NCI-H146 (cell line): ENCODE data around the gene LAMB3.

Source experiments
- DNase-seq: peaks from one replicate; lab custom pipeline; 2025; lab: John Stamatoyannopoulos, UW

The LAMB3 gene

DNA sequence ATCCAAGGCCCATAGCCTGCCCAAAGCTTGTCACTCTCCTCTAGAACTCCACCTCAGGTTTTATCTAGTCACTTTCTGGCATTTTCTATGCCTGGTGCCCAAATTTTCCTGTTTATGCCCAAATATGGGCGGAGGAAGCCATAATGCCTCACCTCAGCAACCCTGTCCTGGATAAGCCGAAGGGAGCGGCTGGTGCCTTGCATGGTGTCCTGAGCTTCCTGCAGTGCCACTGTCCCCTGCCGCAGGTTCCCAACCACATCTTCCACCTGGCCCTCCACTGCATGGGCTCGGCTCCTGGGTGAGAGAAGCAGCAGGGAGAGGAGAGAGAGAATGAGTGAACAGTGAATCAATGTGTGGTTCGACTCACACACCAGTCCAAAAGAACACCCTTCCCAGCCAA, 34.5 kb downstream of the LAMB3 start:
- no peak for DNase-seq

DNA sequence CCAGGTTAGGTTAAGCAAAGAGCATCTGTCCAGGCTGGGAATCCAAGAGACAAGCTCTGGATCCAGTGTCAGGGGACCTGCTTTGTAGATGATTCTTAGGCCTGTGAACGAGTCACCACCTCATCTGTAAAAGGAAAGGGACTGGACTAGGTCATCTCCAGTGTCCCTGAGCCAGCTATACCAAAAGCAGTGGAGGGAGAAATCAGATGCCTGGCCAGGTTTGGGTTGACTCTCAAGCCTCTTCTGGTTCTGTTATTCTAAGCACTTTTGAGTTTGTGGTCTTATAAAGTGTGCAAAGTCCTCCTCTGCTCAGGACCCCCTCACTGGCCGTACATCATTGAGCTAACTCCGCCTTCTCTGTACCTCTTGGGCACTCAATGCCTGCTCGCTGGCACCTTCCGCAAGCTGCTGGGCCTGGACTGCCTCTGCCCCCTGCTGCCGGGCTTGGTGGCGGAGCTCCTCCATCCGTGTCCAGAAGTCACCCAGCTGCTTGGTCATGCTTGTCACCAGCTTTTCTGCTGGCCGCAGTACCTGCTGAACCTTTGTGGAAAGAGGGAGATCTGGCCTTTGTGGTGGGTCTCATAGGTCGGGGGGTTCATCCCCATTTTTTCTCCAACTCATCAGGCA, 35.1 kb downstream of the LAMB3 start:
- DNase-seq: no peak

DNA sequence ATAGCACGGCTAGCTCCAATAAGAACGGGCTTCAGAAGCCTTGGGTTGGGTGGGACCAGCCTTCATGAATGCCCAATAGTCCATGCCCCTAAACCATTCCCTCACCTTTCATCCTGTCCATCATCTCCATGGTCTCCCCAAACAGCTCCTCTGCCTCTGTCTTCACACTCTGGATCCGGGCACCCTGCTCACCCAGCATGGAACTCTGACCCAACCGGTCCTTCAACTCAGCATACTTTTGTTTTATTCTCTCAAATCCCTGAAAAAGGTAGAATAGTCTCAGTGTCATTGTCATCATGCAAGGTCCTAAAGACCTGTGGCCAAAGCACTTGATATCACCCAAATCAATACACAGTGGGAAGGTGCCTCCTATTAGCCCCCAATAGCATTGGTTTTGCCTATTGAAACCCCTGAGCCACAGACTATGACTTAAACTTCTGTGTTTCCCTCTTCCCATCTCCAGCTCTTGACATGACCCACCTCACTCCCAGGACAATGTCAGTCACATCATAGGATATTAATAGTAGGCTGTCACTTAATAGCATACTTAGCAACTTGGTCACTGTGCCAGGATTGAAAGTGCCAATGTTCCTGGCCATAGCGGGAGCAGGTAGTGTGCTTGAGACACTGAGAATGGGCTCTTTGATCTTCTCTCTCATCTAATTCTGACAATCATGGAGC, 35.7 kb downstream of the LAMB3 start:
- no peak for DNase-seq

DNA sequence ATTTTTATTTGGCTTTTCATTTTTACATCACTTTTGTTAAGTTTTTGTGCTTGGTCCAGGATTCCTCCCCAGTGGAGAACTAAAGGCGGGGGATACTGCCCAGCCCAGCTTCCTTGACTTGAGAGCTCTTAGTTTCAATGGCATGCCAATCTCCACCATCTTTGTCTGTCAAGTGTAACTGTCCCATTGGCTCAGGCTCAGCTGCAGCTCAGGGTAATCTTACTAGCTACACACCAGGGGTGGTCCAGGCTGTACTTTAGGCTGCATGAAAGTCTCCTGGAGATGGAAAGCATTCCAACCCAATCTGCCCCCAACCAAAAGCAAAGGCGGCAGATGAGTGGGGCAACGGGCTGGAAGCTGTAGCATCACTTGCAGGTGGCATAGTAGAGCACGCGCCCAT, 37.3 kb downstream of the LAMB3 start:
- DNase-seq: no peak

DNA sequence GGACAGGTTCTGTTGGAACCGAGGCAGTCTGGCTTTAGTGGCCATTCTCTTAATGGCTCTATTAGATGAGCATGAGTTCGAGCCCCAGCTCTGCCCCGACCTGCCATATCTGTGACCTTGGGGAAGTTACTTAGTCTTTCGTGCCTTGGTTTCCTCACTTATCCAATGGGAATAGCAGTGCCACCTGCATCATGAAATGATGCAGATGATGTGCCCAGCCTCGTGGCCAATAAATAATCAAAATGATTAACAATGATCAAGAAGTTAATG, 38.1 kb downstream of the LAMB3 start:
- DNase-seq: no peak

DNA sequence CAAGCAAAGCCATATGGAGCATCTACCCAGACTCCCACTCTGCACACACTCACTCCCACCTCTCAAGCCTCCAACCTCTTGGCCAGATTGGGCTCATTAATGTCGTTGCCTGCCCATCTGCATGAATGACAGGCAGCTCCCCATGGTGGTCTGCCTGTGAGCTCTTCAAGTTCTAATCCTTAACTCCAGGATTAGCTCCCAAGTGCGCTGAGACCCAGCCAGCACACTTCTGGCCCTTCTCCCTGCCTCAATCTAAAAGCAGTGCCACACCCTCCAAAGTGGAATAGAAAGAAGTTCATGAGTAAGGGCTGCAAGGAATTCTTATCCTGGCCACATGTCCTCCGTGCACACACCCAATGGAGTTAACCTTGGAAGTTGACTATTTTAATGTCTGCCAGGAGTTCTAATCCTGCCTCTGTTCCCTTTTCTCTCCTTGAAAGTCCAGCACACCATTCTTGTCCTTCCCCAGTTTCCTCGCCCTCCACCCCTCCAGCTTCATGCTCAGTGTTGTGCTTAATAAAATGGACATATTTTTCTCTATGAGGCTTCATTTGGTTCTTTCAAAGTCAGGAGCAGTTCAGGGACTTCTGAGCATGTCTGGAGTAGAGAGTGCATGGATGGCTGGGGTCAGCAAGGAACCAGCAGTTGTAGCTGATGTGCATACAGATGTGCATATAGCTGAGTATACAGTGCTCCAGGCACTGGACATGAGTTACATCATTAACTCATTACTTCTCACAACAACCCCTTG, 38.6 kb downstream of the LAMB3 start:
- DNase-seq: no peak

DNA sequence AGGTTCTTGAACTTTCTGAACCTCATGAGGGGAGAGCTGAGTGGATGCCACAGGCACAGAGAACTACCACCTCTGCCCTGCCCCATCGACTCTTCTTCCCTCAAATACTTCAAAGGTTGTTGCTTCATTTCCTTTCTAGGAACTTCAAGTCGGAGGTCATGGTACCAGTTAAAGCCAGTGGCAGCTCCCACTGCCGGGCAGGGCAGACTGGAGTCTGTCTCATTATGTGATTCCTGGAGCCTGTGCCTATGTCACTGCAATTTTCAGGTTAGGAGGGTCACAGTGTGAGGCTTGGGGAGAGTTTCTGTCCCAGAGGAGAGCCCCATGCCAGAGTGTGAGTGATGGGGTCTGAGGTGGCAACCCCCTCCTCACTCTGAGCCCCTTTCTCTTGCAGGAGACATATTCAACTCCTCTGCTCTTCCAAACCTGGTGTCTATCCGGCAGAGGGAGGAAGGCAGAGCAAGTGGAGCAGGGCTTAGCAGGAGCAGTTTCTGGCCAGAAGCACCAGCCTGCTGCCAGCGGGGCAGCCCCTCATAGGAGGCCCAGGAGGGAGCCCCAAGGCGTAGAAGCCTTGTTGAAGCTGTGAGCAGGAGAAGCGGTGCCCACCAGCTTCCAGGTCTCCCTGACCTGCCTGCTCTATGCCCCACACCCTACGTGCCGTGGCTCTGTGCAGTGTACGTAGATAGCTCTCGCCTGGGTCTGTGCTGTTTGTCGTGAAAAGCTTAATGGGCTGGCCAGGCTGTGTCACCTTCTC, 39.4 kb downstream of the LAMB3 start:
- no peak for DNase-seq

DNA sequence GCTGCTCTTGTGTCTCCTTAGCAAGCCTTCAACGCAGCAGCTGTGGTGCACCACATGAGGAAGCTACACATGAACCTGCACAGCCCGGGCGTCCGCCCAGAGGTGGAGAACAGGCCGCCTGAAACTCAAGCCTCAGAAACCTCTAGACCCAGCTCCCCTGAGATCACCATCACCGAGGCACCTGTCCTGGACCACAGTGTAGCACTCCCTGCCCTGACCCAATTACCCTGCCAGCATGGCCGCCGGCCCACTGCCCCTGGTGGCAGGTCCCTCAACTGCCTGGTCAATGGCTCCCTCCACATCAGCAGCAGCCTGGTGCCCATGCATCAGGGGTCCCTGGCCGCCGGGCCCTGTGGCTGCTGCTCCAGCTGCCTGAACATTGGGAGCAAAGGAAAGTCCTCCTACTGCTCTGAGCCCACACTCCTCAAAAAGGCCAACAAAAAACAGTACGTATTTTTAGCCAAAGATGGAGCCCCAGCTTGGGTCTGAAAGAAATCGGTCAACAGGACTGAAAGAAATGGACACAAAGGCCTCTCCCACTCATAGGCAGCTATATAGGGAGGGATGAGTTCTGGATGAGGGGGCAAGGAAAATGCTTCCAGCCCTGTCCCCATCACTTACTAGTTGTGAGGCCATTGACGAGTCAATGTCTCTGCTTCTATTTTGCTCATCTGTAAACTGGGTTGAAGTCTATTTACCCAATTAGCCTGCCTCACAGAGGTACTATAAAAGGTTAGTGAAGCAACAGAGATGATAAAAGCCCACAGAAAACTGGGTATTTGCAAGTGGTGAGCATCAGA, 40.3 kb downstream of the LAMB3 start:
- DNase-seq: no peak

DNA sequence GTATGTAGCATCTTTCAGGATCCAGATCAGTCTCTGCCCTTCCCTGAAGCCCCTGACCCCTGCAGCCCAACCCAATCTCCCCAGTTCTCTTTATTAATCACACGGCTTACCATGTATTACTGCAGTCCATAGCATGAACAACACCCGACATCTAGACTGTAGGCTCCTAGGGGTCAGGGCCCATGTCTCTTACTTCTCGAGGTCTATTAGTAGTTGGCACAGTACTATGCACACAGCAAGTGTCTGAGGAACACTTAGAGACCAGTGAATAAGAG, 41.7 kb downstream of the LAMB3 start:
- DNase-seq: no peak

DNA sequence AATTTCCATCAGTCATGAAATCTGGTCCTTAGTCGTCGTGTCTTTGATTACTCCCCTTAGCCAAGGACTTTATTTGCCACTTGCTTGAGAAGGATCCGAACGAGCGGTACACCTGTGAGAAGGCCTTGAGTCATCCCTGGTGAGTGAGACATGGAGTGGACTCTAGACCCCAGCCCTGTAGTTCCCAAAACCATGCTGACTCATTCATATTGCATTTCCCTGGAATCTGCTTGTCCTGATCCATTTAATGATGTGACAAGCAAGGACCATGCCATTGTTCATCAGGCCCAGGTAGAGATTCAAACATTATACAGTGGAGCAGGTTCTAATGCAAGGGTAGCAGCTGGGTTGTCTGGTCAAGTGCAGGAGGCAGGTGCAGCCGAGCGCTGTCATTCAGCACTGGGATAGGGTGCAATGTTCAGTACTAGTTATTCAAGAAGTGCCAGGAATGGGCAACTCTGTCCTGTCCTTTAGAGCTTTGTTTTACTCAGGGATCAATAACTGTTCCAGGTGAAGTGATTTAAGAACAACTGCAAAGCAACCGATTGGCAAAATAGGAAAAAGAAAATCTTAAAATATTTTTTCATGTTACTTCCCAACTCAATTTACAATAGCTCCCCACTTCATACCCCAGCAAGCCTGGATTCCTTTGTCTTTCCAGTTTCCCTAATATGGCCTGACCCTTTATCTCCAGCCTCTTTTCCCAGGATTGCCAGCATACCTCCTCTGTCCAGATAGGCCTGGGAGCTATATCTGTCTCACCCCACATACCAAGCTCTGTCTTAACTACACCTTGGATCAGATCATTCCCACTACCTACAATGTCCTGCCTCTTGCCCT, 42.2 kb downstream of the LAMB3 start:
- no peak for DNase-seq

DNA sequence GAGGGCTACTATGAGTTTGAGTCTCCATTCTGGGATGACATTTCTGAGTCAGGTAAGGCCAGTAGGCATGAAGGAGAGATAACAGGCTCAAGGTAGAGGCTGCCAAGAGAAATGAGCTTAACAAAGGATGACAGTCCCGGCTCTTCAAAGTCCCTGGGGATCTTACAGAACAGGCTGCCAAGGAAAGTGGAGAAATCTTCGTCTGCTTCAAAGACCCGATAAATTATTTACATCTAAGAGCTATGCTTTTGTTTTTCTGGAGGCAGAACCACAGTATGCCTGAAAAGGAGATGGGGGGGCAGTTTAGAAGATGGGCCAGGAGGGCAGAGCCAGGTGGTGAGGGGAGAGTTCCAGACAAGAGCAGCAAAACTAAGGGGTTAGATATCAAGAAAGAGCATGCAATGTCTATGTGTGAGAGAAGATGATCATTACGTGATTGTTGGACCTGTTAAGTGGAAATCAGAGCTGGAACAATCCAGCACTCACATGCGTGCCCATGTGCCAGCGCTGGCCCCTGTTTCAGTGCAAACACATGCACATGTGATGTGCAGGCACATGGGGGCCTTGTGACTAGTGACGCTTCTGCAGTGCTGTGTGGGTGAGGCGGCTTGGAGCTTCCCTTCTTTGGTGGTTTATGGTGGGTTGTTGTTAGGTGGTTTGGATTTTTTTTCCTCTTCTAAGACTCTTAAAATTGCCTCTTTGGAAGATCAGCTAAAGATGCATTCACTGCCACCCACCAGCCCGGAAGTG, 43.0 kb downstream of the LAMB3 start:
- no peak for DNase-seq

DNA sequence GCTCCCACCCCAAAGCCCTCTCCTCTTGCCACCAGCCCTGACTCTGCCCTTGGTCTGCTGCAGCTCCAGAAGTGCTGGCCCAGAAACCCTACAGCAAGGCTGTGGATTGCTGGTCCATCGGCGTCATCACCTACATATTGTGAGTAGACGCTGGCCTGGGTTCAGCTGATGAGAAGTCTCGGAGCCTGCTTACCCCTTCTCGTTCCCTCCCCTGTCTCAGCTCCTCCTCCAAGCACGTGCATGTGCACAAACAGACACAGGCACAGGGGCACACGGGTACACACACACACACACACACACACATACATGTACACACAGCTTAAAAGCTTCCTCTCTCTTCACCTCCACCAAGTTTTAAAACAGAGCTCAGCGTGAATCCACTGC, 44.4 kb downstream of the LAMB3 start:
- DNase-seq: no peak

DNA sequence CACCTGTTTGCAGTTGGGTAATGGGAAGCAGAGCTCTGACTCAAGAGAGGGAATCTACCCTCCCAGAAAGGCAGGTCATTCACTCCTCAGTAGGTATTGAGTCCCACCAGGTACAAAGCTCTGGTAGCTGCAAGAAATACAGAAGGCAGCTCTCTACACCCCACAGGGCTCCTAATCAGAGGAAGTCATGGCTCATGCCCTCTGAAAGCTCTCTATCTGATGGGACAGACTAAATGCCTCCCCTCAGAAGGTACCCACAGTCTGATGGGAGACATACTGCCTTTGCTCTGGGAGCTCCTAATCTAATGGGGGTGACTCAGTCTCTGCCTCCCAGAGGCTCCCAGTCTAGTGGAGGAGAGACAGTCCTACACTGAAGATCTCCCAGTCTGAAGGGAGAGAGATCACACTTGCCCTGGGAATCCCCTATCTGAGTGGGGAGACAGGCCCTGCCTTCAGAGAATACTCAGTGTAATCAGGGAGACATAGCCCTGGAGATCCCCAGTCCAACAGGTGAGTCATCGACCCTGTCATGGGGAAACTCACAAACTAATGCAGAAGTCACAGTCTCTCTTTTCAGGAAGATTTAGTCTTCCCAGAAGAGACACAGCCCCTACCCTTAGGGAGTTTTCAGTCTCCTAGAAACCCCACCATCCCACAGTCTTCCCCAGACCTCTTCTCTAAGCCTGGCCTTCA, 45.0 kb downstream of the LAMB3 start:
- no peak for DNase-seq

DNA sequence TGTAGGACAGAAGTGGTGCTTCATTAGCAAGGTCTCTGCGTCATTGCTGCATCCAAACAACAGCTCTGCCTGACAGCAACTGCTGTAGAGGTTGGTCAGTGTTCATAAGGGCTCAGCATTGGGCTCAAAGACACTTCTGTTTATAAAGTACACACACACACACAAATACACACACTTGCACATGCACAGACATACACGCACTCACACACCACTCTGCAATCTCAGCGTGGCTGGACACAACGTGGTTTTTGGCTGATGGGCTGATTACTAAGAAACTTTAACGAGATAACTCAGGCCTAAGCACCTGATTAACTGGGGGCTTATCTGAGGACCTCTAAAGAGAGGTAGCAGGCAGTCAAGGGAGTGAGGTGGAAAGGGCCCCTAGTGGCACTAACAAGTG, 48.3 kb downstream of the LAMB3 start:
- no peak for DNase-seq

DNA sequence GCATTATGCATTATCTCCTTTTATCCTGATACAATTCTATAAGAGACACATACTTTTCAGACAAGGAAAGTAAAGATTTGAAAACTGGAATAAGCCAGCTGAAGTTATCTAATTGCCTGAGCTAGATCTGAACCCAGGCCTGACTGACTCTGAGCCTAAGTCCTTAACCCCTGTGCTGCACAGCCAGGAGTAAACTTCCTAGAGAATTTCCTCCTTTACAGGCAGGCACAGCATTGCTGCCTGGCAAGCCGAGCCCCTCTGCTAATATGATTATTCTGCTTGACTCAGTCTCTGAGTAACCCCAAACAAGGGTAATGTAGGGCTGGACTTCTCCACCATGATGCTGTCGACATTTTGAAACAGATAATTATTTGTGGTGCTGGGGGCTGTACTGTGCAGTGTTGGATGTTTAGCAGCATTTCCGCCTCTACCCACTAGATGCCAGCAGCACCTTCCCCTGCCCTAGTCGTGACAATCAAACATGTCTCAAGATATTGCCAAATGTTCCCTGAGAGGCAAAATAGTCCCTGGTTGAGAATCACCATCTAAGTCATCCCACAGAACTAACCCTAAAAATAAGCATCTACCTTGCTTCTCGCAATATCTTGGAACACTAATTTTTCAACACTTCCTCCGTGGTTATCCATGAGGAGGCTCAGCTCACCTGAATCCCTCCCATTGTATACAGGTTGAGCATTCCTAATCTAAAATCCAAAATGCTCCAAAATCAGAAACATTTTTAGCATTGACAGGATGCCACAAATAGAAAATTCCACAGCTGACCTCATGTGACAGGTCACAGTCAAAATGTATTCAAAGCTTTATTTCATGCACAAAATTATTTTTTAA, 50.2 kb downstream of the LAMB3 start:
- no peak for DNase-seq

DNA sequence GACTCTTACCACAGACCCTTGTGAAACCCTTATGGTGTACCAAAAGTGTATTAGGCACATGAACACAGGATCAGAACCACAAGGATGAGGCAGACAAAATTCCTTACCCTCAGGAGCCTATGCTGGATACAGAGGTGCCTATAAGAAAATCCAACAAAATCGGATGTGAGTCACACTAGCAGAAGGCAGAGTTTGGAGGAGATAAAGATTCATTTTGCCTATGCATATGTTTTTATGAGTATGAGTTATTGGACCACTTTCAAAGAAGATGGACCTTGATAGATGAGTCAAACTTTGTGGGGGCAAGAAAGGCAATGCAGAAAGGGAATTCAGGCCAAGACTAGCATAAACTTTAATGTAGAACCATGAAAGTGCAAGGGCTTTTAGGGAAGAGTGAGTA, 51.7 kb downstream of the LAMB3 start:
- no peak for DNase-seq

DNA sequence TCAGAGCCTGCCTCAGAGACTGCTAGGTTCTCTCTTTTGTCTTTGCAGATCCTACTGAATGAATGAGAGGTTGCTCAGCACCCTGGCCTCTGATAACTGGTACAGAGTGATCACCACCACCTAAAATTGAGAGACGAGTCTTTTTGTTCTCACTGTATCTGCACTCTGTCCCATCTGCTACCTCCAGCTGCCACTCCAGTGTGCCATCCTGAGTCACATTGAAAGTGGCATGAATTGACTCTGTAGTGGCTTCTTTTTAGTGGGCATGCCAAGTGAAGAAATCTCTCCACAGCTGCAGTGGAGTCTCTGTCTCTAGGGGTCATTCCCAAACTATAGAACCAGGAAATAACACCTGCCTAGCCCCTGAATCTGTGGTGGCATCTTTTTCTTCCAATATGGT, 54.0 kb downstream of the LAMB3 start:
- no peak for DNase-seq

DNA sequence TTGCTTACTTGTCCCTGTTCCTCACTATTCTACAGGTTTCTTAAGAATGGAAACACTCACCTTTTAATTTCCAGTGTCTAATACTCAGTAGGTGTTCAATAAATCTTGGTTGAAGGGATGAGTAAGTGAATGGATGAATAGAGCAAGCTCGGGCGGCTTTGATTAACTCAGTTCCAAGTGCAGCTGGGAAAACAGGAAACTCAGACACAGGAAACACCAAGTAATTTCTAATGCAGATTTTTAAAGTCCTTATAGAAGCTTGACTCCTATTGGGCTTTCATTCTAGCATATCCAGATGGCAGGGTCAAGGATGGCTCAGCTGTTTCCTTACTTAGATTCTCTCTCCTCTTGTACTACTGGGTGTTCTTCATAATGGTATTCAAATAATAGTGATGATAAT, 54.7 kb downstream of the LAMB3 start:
- no peak for DNase-seq

DNA sequence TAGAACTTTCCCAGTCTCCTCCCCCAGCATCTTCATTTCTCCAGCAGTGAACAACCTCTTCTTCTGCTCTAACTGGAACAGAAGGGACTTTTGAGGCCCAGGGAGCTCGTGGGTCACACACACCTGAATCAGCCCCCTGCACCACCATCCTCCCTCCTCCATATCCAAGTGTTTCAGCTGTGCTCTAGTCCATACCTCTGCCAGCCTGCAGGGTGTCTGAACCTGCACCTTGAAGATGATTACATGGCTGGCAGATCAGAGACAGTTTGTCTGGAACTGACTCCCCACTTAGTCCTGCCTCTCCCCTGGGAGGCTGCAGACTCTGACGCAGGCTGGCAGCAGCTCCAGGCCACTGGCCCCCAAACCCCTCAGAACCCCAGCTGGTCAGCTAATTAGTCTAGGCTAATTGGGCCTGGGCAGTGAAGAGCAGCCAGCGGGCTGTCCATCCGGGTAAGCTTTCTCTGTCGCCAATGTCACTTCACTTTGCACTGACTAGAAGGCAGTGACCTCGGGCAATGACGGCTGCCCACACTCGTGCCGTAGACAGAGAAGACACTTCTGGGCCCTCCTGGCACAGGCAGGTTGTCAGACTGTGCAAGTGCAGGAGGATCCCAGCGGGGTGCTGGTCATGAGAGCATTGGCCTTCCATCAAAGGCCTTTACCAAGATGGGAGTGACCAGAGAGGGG, 56.5 kb downstream of the LAMB3 start:
- no peak for DNase-seq
